GM19455 (cell line): ENCODE measurements around the gene NSD2.
A peak's percentile ranks its signal among the peaks of the same experiment; 100 is the strongest.

Experiments used
- ATAC-seq: cut with Tn5 transposase; IDR thresholded peaks from one replicate; pipeline ENCODE4 v1.9.1; 2021; ENCODE audit not compliant: unreplicated experiment

The NSD2 gene

DNA sequence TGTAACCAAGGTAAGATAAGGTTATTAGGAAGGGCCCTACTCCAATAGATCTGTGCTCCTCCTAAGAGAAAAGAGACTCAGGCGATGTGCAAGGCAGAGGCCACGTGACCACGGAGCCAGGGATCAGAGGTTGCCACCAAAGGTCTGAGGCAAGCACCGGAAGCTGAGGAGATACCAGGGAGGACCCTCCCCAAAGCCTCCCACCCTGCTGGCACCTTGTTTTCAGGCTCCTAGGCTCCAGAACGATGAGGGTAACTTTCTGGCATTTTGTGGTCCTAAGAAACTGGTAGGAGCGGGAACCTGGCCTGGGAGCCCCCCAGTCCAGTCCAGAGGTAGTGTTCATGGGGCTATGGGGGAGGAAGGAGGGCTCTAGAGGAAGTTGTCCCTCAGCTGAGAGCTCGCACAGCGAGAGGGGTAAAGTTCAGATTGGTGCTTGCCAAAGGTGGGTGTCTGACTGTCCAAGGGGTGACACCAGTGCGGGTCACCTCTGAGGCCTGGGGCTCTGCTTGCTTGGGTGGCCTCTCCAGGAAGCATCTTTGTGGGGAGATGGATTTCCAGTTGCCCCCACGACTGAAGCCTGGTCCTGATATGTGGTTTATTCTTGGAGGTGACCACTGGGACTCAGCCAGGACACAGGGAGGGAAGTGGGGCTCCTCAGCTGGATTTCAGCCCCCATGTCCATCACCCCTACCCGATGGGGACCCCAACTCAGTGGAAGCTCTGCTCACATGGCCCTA lies 7.7 kb upstream of the NSD2 start:
- ATAC-seq, result no peak

DNA sequence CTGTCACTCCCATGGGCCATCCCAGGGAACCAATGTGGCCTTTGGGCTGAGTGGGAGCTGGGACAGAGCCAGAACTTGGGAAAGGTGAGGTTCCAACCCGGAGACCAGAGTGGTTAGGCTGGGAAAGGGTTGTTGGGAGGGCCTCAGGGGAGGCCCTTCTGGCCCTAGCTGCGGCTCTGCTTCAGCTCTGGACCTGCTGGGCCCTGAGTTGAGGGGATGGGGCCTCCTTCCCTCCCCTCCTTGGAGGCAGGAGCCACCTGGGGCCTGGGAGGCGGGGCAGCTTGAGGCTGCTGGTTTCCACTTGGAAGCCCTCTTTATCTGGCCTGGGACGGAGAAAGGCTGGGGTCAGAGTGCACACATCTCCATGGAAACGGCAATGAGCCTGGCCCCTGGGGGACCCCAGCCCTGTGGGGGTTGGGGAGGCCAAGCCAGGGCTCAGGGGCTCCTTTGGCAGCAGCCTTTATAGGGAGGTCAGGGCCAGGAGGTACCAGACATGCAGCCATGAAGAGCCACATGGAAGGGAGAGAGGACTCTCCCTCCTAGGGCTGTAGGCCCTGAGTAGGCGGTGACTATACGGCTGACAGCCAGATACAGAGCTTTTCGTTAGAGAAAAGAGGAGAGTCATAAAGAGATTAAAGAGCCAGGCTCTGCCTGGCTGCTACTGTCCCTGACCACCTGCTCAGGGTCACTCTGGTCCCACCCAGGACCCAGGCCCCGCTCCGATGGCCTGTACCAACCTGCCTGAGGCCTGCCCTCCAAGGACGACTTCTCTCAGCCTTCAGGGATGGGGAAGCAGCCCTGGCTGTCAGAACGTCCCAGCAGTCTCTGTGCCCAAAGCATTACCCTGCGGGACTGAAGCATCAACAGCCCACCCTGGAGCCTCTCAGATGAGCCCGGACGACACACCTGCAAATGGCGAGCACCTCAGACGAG lies 6.9 kb upstream of the NSD2 start:
- ATAC-seq, result no peak

DNA sequence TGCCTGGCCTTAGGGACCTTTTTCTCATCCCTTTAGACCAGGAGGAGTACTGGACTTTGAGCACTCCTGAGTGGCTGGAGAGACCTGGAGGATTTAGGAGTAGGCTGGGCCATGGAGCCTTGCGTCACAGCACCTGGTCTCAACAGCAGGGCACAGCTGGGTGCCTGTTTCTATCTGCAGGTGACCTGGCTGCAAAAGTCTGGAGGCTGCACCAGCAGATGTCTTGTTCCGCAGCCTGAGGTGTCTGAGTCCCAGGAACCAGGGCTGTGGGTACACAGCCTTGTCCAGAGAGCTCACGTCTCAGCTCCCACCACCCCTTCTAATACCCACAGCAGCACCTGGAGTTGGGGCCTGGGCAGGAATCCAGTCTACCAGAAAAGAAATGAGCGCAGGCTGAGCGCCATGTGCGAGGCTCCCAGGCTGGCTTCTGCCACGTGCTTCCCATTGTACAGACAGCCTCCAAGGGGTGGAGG lies 5.0 kb upstream of the NSD2 start:
- no peak for ATAC-seq

DNA sequence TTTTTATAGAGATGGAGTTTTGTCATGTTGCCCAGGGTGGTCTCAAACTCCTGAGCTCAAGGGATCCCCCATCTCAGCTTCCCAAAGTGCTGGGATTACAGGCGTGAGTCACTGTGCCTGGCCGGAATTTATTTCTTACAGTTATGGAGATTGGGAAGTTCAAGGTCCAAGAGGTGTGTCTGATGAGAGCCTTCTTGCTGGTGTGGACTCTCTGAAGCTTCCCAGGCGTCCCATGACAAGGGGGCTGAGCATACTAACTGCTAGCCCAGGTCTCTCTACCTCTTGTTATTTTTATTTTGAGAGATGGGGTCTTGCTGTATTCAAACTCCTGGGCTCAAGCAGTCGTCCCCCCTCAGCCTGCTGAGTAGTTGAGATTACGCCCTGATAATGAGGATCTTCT lies 2.9 kb upstream of the NSD2 start:
- ATAC-seq, result no peak

DNA sequence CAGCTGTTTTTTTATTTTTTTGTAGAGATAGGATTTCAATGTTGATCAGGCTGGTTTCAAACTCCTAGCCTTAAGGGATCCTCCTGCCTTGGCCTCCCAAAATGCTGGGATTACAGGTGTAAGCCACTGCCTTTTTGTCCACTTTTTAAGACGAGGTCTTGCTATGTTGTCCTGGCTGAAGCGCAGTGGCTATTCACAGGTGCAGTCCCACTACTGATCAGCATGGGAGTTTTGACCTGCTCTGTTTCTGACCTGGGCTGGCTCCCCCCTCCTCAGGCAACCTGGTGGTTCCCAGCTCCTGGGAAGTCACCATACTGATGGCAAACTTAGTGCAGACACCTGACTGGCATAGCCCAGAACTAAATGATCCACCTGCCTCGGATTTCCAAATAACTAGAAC lies 2.3 kb upstream of the NSD2 start:
- no peak for ATAC-seq

DNA sequence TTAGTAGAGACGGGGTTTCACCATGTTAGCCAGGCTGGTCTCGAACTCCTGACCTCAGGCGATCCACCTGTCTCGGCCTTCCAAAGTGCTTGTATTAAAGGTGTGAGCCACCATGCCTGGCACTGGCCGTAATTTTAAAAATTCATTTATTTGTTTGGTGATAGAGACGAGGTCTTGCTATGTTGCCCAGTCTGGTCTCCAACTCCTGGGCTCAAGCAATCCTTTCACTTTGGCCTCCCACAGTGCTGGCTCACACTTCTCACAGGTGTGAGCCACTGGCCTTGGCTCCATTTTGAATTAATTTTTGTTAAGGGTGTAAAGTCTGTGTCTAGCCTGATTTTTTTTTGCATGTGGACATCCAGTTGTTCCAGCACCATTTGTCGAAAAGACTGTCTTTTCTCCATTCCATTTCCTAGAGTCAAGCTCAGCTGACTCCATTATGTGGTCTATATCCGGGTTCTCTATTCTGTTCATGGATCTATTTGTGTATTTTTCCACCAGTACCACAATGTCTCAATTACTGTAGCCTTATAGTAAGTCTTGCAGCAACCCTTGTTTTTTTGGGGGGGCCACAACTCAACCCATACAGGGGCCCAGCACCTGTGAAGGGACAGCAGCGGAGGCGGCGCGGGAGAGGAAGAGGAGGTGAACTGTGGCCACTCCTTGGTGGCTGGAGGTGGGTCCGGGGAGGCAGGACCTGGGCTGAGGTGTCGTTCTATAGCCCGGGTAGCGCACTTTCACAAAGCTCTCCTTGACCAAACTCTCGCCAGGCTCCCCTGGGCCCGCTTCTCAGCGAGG lies 1.5 kb upstream of the NSD2 start:
- peak; percentile 12 for ATAC-seq

DNA sequence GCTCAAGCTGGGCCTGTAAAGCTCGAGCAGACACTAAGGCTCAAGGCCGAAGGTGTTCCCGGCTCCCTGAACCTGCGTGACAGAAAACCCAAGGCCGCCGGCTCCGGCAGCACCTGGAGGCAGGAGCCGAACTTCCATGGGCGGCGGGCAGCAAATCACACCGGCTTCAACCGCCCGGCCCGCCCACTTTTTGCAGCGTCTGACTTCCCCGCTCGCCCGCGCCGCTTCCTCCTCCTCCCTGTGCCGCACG lies 940 bp upstream of the NSD2 start:
- ATAC-seq, result peak; percentile 52

DNA sequence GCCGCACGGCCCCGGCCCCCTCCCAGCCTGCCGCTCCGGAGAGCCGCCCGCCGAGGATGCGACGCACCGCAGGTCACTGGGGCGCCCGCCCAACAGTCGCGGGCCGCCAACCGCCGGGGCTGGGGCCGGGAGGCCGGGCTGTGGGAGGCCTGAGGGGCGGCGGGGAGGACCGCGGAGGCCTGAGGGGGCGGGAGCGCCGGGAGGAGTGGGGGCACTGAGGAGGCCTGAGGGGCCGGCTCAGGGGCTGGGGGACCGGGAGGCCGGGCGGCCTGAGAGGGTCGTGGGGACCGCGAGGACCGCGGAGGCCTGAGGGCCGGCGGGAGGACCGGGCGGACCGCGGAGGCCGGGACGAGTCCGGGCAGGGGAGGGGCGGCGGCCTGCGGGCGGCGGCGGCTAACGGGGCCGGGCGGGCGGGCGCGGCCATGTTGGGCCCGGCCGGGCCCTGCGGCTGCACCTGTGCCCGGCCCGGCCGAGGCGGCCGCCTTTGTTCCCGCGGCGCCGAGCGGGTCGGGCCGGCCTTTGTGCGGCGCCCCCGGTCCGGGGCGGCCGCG lies 353 bp downstream of the NSD2 start:
- ATAC-seq, result peak; percentile 5

DNA sequence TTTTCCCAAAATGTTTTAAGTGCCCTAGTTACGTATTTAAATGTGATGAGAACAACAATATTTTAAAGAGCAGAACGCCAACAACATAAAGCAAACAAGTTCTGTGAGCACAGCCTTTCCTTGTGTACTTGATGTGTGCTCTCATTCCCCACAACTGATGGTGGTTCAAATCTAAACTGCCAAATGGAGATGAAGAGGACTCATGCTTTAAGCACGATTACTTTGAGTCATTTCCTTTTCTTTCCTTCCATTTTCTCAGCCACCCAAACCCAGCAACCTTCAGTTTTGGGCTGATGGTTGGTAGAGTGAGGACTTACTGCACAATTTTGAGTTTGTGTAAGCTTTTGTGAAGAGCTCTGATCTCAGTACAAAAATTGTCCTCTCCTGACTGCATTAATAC lies 1.7 kb downstream of the NSD2 start:
- no peak for ATAC-seq

DNA sequence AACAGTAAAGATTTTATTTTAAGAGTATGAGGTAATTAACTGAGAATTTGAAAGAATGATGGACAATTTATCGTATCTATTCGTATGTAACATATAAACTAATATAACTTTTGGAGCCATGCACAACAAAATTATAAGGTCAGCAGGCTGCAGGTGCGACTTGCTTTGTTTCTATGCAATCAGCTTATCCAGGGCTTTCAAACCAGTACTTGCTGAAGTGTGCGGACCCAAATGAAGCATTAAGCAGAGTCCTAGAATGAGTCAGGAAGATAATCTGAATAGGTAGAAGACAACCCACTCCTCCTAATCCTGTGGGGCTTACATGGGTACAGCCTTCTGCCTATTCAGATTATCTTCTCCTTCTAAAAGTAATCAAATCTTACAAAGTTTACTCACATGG lies 2.1 kb downstream of the NSD2 start:
- no peak for ATAC-seq

DNA sequence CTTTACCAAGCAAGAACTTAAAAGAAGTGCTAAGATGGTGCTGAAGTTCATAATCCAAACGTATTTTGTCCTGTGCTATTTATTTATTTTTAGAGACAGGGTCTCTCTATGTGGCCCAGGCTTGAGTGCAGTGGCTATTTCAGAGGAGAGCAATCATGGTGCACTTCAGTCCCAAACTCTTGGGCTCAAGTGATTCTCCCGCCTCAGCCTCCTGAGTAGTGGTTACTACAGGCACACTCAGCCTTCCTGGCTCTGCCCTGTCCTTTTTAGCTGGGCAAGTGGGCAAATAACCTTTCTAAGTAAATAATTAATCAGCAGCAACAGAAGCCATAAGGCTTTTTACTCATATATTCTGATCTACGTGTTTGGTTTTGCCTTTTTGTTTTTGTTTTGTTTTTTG lies 2.6 kb downstream of the NSD2 start:
- ATAC-seq, result no peak

DNA sequence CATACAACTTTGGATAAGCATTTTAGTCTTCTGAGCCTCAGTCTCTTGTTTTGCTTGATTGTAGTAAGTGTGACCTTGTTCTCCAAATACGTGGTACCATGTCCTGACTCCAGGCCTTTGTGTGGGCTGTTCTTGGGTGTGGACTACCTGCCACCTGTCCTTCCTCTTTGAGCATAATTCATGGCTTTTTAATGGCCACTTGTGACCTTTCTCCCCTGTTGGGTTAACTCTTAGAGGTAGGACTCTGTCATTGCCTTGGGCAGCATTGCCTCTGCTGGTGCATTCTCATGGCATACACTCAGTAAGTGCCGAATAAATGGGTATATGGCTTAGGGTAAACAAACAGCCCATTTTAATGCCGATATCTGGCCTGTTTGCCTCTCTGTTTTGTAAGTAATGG lies 3.0 kb downstream of the NSD2 start:
- no peak for ATAC-seq

DNA sequence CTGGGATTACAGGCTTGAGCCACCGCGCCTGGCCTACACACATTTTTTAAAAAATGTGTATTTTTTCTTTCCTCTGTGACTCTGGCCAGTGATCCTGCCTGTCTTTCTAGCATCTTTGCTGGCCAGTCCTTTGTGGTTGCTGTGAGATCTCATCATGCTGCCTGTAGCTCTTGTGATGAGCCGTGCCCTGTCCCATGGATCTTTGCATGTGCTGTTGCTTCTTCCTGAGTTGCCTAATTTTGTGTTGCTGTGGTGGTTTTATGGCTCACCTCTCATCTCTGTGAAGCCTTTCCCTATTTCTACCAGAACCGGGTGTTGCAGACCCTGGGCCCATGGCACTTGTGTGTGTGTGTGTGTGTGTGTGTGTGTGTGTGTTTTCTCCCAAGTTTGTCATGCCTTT lies 8.3 kb downstream of the NSD2 start:
- no peak for ATAC-seq

DNA sequence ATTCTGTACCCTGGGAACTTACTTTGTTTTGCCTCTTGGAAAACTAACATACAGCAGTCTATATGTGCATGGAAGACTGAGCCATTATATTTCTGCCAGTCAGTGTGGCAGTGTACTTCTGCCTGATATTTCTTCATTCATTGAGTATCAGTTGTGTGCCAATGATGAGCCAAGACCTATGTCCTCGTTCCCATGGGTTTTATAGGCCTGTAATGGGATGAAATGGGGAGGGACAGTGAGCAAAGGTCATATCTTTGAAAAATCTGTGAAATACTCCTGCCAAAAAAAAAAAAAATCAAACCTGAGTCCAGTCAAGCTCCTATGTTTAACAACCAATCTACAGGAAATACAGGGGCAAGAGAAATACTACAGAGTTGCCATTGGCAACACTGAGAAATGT lies 9.1 kb downstream of the NSD2 start:
- no peak for ATAC-seq

DNA sequence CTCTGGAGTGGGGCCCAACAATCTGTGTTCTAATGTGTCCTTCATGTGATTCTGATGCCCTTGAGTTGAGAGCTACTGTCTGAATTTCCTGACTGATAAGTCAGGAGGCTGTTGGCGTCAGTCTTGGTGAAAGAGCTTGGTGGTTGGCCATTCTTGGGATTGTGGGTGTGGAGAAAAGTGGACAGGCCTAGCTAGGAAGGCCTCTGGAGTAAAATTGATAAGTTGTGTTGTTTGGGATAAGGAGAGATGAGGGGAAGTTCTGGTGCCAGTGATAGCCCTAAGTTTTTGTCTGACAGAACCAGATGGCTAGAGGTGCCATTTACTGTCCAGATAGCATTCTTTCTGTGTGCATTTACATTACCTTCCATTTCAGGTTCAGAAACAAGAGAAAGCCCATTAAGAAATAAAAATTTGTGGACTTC lies 11.7 kb downstream of the NSD2 start:
- ATAC-seq, result no peak

DNA sequence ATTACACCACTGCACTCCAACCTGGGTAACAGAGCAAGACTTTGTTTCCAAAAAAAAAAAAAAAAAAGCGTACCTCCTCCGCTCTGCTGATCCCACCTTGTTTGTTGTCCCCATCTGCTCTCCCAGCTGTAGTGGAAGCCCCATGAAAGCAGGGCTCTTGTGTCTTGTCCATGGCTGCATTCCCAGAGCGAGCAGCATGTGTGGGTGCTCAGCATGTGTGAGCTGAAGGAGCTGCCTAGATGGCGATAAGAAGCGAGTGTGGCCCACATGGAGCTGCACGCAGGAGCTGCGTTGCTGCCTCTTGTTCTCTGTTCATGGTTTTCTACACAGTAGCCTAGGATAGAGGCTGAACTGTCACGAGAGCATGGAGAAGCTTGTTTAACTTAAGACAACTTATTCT lies 12.4 kb downstream of the NSD2 start:
- ATAC-seq, result no peak

DNA sequence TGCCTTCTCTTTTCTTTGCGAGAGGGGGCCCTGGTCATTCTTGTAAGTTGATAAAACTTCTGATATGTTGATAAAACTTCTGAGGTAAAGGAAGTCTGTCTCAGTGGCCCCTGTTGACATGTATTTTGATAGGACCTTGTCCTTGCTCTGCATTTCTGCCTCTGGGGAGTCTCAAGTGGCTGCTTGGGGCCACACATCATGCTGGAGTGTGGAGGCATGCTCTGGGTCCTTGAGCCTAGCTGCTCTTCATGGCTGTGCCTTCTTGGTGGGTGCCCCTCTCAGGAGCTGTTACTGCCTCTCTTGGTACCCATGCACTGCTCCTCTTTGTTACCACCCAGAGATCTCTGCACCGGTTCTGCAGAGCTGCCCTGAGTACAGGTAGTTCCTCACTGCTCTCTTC lies 14.2 kb downstream of the NSD2 start:
- no peak for ATAC-seq

DNA sequence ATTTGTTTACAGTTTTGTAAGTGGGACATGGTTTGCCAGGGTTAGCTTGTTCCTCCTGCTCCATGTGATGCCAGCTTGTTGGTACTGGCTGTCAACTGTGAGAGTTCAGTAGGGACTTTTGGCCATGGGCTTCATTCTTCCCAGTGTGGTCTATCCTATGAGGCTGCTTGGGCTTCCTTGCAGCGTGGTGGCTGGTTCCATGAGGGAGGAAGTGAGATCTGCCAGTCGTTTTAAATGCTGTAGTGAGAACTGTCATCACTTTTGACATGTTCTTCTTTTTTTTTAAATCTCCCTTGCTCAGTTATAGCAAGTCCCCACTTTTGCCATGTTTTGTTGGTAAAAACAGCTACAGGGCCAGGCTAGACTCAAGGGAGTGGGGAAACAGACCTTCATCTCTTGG lies 15.9 kb downstream of the NSD2 start:
- no peak for ATAC-seq

DNA sequence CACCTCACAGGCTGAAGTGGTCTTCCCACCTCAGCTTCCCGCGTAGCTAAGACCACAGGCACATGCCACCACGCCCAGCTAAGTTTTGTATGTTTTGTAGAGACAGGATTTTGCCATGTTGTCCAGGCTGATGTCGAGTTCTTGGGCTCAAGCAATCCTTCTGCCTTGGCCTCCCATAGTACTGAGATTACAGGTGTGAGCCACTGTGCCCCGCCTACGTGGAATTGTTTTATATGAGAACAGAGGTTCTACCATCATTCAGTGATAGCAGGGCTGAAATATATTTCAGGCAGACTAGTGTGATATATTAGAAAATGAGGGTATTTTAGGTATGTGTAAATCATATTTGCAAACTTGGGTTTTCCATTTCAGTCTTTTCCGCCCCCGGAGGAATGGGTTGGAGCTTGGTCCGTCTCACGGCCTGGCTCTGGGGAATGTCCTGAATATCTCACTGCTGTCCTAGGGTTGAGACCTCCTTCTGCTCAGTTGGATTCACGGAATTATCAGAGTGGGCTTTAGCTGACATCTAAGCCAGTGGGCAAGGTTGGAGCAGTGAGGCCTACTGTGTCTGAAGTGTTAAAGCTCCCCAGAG lies 19.9 kb downstream of the NSD2 start:
- ATAC-seq, result no peak

DNA sequence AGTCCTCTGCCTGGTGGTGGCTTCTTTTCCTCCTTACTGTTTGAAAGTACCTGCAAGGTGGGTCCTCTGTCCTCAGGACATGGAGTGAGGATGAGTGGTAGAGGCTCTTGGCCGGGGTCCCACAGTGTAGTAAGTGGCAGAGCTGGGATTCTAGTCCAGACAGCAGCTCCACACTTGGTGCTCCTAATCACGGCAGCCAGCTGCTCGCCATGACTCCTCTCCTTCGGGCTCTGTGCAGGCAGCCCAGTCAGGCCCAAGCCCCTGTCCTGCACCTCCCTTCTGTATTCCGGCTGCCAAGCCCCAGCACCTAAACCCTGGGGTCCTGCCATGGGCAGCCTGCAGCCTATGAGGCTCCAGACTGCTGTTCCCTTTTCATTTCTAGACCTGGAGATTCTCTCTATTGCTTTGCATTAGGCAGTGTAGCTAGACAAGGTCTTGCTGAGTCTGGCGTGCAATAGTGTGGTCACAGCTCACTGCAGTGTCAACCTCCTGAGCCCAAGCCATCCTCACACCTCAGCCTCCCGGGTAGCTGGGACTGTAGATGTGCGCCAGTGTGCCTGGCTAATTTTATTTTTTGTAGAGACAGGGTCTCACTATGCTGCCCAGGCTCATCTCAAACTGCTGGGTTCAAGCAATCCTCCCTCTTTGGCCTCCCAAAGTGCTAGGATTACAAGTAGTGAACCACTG lies 24.9 kb downstream of the NSD2 start:
- ATAC-seq, result no peak

DNA sequence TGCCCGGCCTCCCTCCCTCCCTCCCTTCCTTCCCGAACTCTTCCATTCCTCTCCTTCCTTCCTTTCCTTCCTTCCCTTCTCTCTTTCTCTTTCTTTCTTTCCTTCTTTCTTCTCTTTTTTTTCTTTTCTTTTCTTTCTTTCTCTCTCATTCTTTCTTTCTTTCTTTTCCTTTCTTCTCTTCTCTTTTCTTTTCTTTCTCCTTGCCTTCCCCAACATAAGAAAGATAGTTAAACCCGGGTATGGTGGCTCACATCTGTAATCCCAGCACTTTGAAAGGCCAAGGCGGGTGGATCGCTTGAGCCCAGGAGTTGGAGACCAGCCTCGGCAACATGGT lies 25.4 kb downstream of the NSD2 start:
- no peak for ATAC-seq
